Endodermal cell (in vitro differentiated cells): ENCODE measurements around the gene LRRC32. TPM values are rescaled to one million over a fixed set of nuclear protein-coding genes. Genes with fewer than 3 reads are reported as not detected.
A peak's percentile ranks its signal among the peaks of the same experiment; 100 is the strongest.

ENCODE experiments used
- DNase-seq: peaks from one replicate; pipeline ENCODE4 v3.0.0-alpha.2; 2017
- H3K27ac ChIP-seq: 2 replicates; pipeline ENCODE4 v1.5.1; 2013; ENCODE audit warnings: mild to moderate bottlenecking, low read depth, low read length, moderate library complexity
- H3K27me3 ChIP-seq: 2 replicates; pipeline ENCODE4 v1.6.1; 2013; ENCODE audit warnings: mild to moderate bottlenecking, low read length, moderate library complexity; ENCODE audit not compliant: insufficient read depth, control insufficient read depth, poor library complexity, severe bottlenecking
- H3K36me3 ChIP-seq: 2 replicates; pipeline ENCODE4 v1.7.0; 2013; ENCODE audit warnings: mild to moderate bottlenecking, low read length, moderate library complexity; ENCODE audit not compliant: control insufficient read depth, insufficient read depth
- H3K4me1 ChIP-seq: one replicate; pipeline ENCODE4 v1.7.0; 2013; ENCODE audit warnings: low read length; ENCODE audit not compliant: control insufficient read depth, insufficient read depth
- H3K4me3 ChIP-seq: 2 replicates; pipeline ENCODE4 v1.5.1; 2013; ENCODE audit warnings: mild to moderate bottlenecking, low read length, moderate library complexity
- H3K9ac ChIP-seq: 2 replicates; pipeline ENCODE4 v1.6.1; 2013; ENCODE audit warnings: mild to moderate bottlenecking, low read length, moderate library complexity; ENCODE audit not compliant: poor library complexity, severe bottlenecking; ENCODE audit errors: extremely low read depth
- H3K9me3 ChIP-seq: 2 replicates; pipeline ENCODE4 v1.6.1; 2013; ENCODE audit warnings: mild to moderate bottlenecking, low read length, moderate library complexity; ENCODE audit not compliant: control insufficient read depth
- H3K27ac Mint-ChIP-seq: 2 replicates; pipeline ENCODE4 v1.8.0; 2020; ENCODE audit warnings: mixed read lengths
- H3K27me3 Mint-ChIP-seq: 2 replicates; pipeline ENCODE4 v1.8.0; 2021; ENCODE audit warnings: mild to moderate bottlenecking, mixed read lengths; ENCODE audit not compliant: insufficient read depth
- H3K36me3 Mint-ChIP-seq: 2 replicates; pipeline ENCODE4 v1.8.0; 2020; ENCODE audit warnings: low read depth, mixed read lengths
- H3K4me1 Mint-ChIP-seq: 2 replicates; pipeline ENCODE4 v1.8.0; 2020; ENCODE audit warnings: mixed read lengths
- H3K4me3 Mint-ChIP-seq: 2 replicates; pipeline ENCODE4 v1.8.0; 2020; ENCODE audit warnings: mild to moderate bottlenecking, moderate library complexity, mixed read lengths
- H3K9me3 Mint-ChIP-seq: 2 replicates; pipeline ENCODE4 v1.8.0; 2020; ENCODE audit warnings: mild to moderate bottlenecking, mixed read lengths
- CTCF ChIP-seq: fragments of 200-600 bp; sonication (generic); conservative IDR thresholded peaks from 2 replicates; pipeline ENCODE4 v1.5.0; 2021; ENCODE audit warnings: antibody characterized with exemption, mild to moderate bottlenecking
- WGBS, 2 experiments: methylation state at CpG; one replicate each; pipeline versions ENCODE4 v1.1.5 to v1.1.7; 2013; ENCODE audit warnings: missing lambda C conversion rate in 2 of 2, mixed read lengths in 1 of 2; ENCODE audit not compliant: insufficient coverage in 1 of 2, insufficient read length in 1 of 2; 5-methylcytosine and 5-hydroxymethylcytosine counted together
- total RNA-seq, 2 donors: library from RNA; stranded (reverse); fragmentation: NEBNext Ultra II Directional in 1 of 2; extraction: Animal tissue kit (Norgen Biotek cat#: 25700) in 1 of 2; gene quantifications; 2 replicates in 1 of 2; 3 replicates in 1 of 2; pipeline ENCODE4 v1.2.1, GENCODE V29; 2021

LRRC32 gene
- total RNA-seq, 2 donors from 2014 or later, result 1.3 to 1.6 TPM

- Histone ChIP-seq H3K9ac (no peak overlapping the region), H3K4me1 (peaks cover 8% of the 10 kb centered on the region), H3K27me3 (no peaks in the 10 kb centered on the region), H3K9me3 (no peaks in the 10 kb centered on the region), H3K27ac (no peak overlapping the region), H3K4me3 (no peak overlapping the region), H3K36me3 (no peaks in the 10 kb centered on the region)
- Mint-ChIP-seq H3K27me3 (peaks cover 7% of the 10 kb centered on the region), H3K4me3 (no peak overlapping the region), H3K27ac (no peak overlapping the region), H3K36me3 (no peaks in the 10 kb centered on the region), H3K9me3 (no peaks in the 10 kb centered on the region), H3K4me1 (peaks cover 19% of the 10 kb centered on the region)
- TF ChIP-seq CTCF, result no peak
- peak; percentile 43 for DNase-seq
- WGBS, 2 experiments, result 94 to 96% methylated on average over 15 to 28 of the region's 28 CpGs
Measured at GRCh38 chr11:76659672-76660532, 10.6 kb downstream of the LRRC32 start.

- WGBS, 2 experiments, result 90 to 91% methylated on average over 20 to 25 of the region's 25 CpGs
- DNase-seq, result peak; percentile 42
- no peak overlapping the region for H3K27ac Mint-ChIP-seq
- Histone ChIP-seq H3K9ac (no peak overlapping the region), H3K4me1 (peaks cover 10% of the 10 kb centered on the region), H3K27ac (no peak overlapping the region), H3K36me3 (no peaks in the 10 kb centered on the region), H3K9me3 (no peaks in the 10 kb centered on the region), H3K4me3 (no peak overlapping the region), H3K27me3 (no peaks in the 10 kb centered on the region)
- peaks cover 26% of the 10 kb centered on the region for H3K4me1 Mint-ChIP-seq
- no peak for TF ChIP-seq CTCF
- peaks cover 7% of the 10 kb centered on the region for H3K27me3 Mint-ChIP-seq
- H3K9me3 Mint-ChIP-seq, result no peaks in the 10 kb centered on the region
- no peak overlapping the region for H3K4me3 Mint-ChIP-seq
- no peaks in the 10 kb centered on the region for H3K36me3 Mint-ChIP-seq
Measured at GRCh38 chr11:76658651-76659650, 11.6 kb downstream of the LRRC32 start.

GRCh38 chr11:76658231-76658630, 12.3 kb downstream of the LRRC32 start:
- DNase-seq, result peak; percentile 34
- Mint-ChIP-seq H3K4me1 (peaks cover 22% of the 10 kb centered on the region), H3K27me3 (peaks cover 7% of the 10 kb centered on the region), H3K36me3 (no peaks in the 10 kb centered on the region), H3K9me3 (no peaks in the 10 kb centered on the region), H3K4me3 (no peak overlapping the region), H3K27ac (no peak overlapping the region)
- Histone ChIP-seq H3K9me3 (no peaks in the 10 kb centered on the region), H3K27me3 (no peaks in the 10 kb centered on the region), H3K9ac (no peak overlapping the region), H3K4me1 (peaks cover 10% of the 10 kb centered on the region), H3K4me3 (no peak overlapping the region), H3K27ac (no peak overlapping the region), H3K36me3 (no peaks in the 10 kb centered on the region)
- TF ChIP-seq CTCF, result no peak
- WGBS, 2 experiments, result 86 to 94% methylated on average over 3 of the region's 3 CpGs
